ENCODE results near the gene RTF2.

The RTF2 gene

GRCh38 chr20:56427797-56428196 is 40.6 kb upstream of the RTF2 start:
- peaks cover 9% of the 10 kb centered on the region; the same call in 1 of the 2 replicates for H3K27me3 ChIP-seq (ENCODE audit: control insufficient read depth, insufficient read depth, low read length)
- H3K36me3 ChIP-seq (ENCODE audit: control insufficient read depth, insufficient read depth, low read length): no peaks in the 10 kb centered on the region
- H3K9me3 ChIP-seq (ENCODE audit: control insufficient read depth, insufficient read depth, low read length): no peaks in the 10 kb centered on the region
- no peak overlapping the region for H3K4me3 ChIP-seq (ENCODE audit: low read depth, low read length)
- no peaks in the 10 kb centered on the region for H3K4me1 ChIP-seq (ENCODE audit: control insufficient read depth, insufficient read depth, low read length)
- no peak overlapping the region for H3K9ac ChIP-seq (ENCODE audit: low read depth, low read length)
- no peak overlapping the region for H3K27ac ChIP-seq (ENCODE audit: low read depth, low read length)

- Histone ChIP-seq H3K27ac (ENCODE audit: low read depth, low read length) (no peak overlapping the region), H3K27me3 (ENCODE audit: control insufficient read depth, insufficient read depth, low read length) (0 out of 2 replicates have a peak, but pooled peaks cover 5% of the 10 kb centered on the region), H3K4me1 (ENCODE audit: control insufficient read depth, insufficient read depth, low read length) (no peaks in the 10 kb centered on the region)
These were observed 40.0 kb upstream of the RTF2 start for GRCh38 chr20:56428410-56428809.

GRCh38 chr20:56428881-56429280 is 39.5 kb upstream of the RTF2 start:
- Histone ChIP-seq H3K27ac (ENCODE audit: low read depth, low read length) (no peak overlapping the region), H3K27me3 (ENCODE audit: control insufficient read depth, insufficient read depth, low read length) (0 out of 2 replicates have a peak, but pooled peaks cover 5% of the 10 kb centered on the region), H3K4me1 (ENCODE audit: control insufficient read depth, insufficient read depth, low read length) (no peaks in the 10 kb centered on the region), H3K9me3 (ENCODE audit: control insufficient read depth, insufficient read depth, low read length) (no peaks in the 10 kb centered on the region), H3K36me3 (ENCODE audit: control insufficient read depth, insufficient read depth, low read length) (no peaks in the 10 kb centered on the region), H3K4me3 (ENCODE audit: low read depth, low read length) (no peak overlapping the region), H3K9ac (ENCODE audit: low read depth, low read length) (no peak overlapping the region)

More at GRCh38 chr20:56428410-56428809, 40.0 kb upstream of the RTF2 start:
- Histone ChIP-seq H3K4me3 (ENCODE audit: low read depth, low read length) (no peak overlapping the region), H3K36me3 (ENCODE audit: control insufficient read depth, insufficient read depth, low read length) (no peaks in the 10 kb centered on the region), H3K9ac (ENCODE audit: low read depth, low read length) (no peak overlapping the region), H3K9me3 (ENCODE audit: control insufficient read depth, insufficient read depth, low read length) (no peaks in the 10 kb centered on the region)

DNA sequence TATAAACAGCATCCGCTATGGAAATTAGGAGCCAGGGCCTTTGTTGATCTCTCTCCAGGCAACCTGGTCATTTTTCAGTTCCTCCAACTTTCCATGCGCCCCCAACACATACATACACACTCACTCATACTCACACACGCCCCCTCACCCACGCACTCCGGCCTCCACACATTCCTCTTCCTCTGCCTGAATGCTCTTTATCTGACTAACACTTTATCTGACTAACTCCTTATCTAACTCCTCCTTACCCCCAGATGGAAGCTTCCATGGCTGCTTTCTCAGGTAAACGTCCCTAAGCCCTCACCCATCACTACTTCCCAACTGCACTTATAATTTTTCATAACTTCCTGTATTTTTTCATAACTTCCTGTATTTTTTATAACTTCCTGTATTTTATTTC is 38.9 kb upstream of the RTF2 start:
- no peak overlapping the region for H3K4me3 ChIP-seq (ENCODE audit: low read depth, low read length)
- no peak overlapping the region for H3K27ac ChIP-seq (ENCODE audit: low read depth, low read length)
- H3K36me3 ChIP-seq (ENCODE audit: control insufficient read depth, insufficient read depth, low read length): no peaks in the 10 kb centered on the region
- no peak overlapping the region for H3K9ac ChIP-seq (ENCODE audit: low read depth, low read length)
- 0 out of 2 replicates have a peak, but pooled peaks cover 5% of the 10 kb centered on the region for H3K27me3 ChIP-seq (ENCODE audit: control insufficient read depth, insufficient read depth, low read length)
- H3K4me1 ChIP-seq (ENCODE audit: control insufficient read depth, insufficient read depth, low read length): no peaks in the 10 kb centered on the region
- no peaks in the 10 kb centered on the region for H3K9me3 ChIP-seq (ENCODE audit: control insufficient read depth, insufficient read depth, low read length)

DNA sequence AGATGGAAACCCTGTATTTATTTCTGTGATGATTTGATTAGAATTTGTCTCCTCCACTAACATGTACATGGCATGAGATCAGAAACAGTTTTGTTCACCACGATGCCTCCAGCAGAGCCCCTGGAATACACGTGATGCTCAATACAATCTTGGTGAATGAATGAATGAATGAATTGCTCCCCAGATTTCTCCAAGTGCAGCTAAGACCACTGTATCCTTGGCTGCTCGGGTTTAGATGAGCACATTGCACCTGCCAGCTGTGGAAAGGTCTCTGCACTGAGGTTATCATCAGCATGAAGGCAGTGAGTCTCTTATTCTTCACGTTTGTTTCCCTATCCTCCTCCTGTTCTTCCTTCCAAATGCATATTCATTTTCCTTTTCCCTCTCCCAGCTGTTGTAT is 38.5 kb upstream of the RTF2 start:
- Histone ChIP-seq H3K27ac (ENCODE audit: low read depth, low read length) (no peak overlapping the region), H3K9me3 (ENCODE audit: control insufficient read depth, insufficient read depth, low read length) (no peaks in the 10 kb centered on the region), H3K4me3 (ENCODE audit: low read depth, low read length) (no peak overlapping the region), H3K9ac (ENCODE audit: low read depth, low read length) (no peak overlapping the region), H3K4me1 (ENCODE audit: control insufficient read depth, insufficient read depth, low read length) (no peaks in the 10 kb centered on the region), H3K27me3 (ENCODE audit: control insufficient read depth, insufficient read depth, low read length) (0 out of 2 replicates have a peak, but pooled peaks cover 2% of the 10 kb centered on the region), H3K36me3 (ENCODE audit: control insufficient read depth, insufficient read depth, low read length) (no peaks in the 10 kb centered on the region)

GRCh38 chr20:56430461-56430860 is 38.0 kb upstream of the RTF2 start:
- Histone ChIP-seq H3K9me3 (ENCODE audit: control insufficient read depth, insufficient read depth, low read length) (no peaks in the 10 kb centered on the region), H3K4me1 (ENCODE audit: control insufficient read depth, insufficient read depth, low read length) (no peaks in the 10 kb centered on the region), H3K9ac (ENCODE audit: low read depth, low read length) (no peak overlapping the region), H3K27ac (ENCODE audit: low read depth, low read length) (no peak overlapping the region), H3K4me3 (ENCODE audit: low read depth, low read length) (no peak overlapping the region), H3K36me3 (ENCODE audit: control insufficient read depth, insufficient read depth, low read length) (no peaks in the 10 kb centered on the region), H3K27me3 (ENCODE audit: control insufficient read depth, insufficient read depth, low read length) (no peaks in the 10 kb centered on the region)

DNA sequence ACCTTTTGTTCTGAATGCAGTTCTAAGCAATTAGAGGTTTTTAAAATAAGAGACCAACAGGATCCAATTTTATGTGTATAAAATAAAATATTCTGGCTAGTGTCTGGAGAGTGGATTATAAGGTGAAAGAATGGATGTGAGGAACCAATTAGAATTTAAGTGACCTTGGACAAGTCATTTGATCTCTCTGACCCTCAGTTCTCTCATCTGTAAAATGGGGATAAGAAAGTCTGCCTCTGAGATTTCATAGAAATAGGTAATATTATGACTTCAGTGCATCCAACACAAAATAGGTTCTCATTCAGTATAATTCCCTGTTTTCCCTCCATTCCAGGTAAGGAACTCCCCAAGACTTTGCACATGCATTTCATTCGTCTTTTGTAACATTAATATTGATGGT is 37.5 kb upstream of the RTF2 start:
- no peak overlapping the region for H3K4me3 ChIP-seq (ENCODE audit: low read depth, low read length)
- H3K9ac ChIP-seq (ENCODE audit: low read depth, low read length): no peak overlapping the region
- H3K36me3 ChIP-seq (ENCODE audit: control insufficient read depth, insufficient read depth, low read length): no peaks in the 10 kb centered on the region
- no peaks in the 10 kb centered on the region for H3K4me1 ChIP-seq (ENCODE audit: control insufficient read depth, insufficient read depth, low read length)
- no peak overlapping the region for H3K27ac ChIP-seq (ENCODE audit: low read depth, low read length)
- no peaks in the 10 kb centered on the region for H3K27me3 ChIP-seq (ENCODE audit: control insufficient read depth, insufficient read depth, low read length)
- no peaks in the 10 kb centered on the region for H3K9me3 ChIP-seq (ENCODE audit: control insufficient read depth, insufficient read depth, low read length)

- Histone ChIP-seq H3K9ac (ENCODE audit: low read depth, low read length) (no peak overlapping the region), H3K4me3 (ENCODE audit: low read depth, low read length) (no peak overlapping the region), H3K4me1 (ENCODE audit: control insufficient read depth, insufficient read depth, low read length) (no peaks in the 10 kb centered on the region), H3K9me3 (ENCODE audit: control insufficient read depth, insufficient read depth, low read length) (no peaks in the 10 kb centered on the region), H3K27me3 (ENCODE audit: control insufficient read depth, insufficient read depth, low read length) (no peaks in the 10 kb centered on the region), H3K27ac (ENCODE audit: low read depth, low read length) (no peak overlapping the region), H3K36me3 (ENCODE audit: control insufficient read depth, insufficient read depth, low read length) (no peaks in the 10 kb centered on the region)
These were observed 37.0 kb upstream of the RTF2 start for GRCh38 chr20:56431471-56431870.

DNA sequence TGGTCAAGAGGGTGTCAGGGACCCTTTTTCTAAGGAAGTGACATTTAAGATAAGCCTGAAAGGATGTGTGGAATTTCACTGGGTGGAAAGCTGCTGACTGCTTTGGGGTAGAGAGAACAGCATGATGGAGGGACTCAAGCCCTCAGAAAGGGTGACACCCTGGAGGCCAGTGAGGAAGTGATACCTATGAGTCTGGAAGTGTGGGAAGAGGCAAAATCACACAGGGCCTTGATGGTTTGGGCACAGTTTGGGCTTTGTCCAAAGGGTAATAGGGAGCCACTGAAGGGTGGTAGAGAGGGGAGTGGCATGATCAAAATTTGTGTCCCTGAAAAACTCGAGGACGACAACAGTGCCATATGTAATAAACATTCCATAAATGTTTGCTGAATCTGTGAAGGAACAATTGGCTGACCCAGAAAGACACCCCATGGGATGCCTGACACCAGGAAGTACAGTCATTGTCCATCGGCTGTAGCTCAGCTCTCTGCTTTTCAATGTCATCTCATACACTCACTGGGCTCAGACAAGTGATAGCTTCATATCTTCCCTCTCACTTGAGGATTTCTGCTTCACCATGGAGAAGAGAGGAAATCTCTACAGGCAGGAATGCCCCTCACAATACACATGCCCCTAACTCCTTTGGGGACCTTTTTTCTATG is 35.1 kb upstream of the RTF2 start:
- Histone ChIP-seq H3K27ac (ENCODE audit: low read depth, low read length) (no peak overlapping the region), H3K9me3 (ENCODE audit: control insufficient read depth, insufficient read depth, low read length) (no peaks in the 10 kb centered on the region), H3K36me3 (ENCODE audit: control insufficient read depth, insufficient read depth, low read length) (no peaks in the 10 kb centered on the region), H3K4me1 (ENCODE audit: control insufficient read depth, insufficient read depth, low read length) (no peaks in the 10 kb centered on the region), H3K9ac (ENCODE audit: low read depth, low read length) (no peak overlapping the region), H3K4me3 (ENCODE audit: low read depth, low read length) (no peak overlapping the region), H3K27me3 (ENCODE audit: control insufficient read depth, insufficient read depth, low read length) (no peaks in the 10 kb centered on the region)

GRCh38 chr20:56433880-56434255 is 34.6 kb upstream of the RTF2 start:
- H3K9ac ChIP-seq (ENCODE audit: low read depth, low read length): no peak overlapping the region
- H3K9me3 ChIP-seq (ENCODE audit: control insufficient read depth, insufficient read depth, low read length): no peaks in the 10 kb centered on the region
- H3K27me3 ChIP-seq (ENCODE audit: control insufficient read depth, insufficient read depth, low read length): no peaks in the 10 kb centered on the region
- no peak overlapping the region for H3K4me3 ChIP-seq (ENCODE audit: low read depth, low read length)
- H3K4me1 ChIP-seq (ENCODE audit: control insufficient read depth, insufficient read depth, low read length): no peaks in the 10 kb centered on the region
- no peak overlapping the region for H3K27ac ChIP-seq (ENCODE audit: low read depth, low read length)
- no peaks in the 10 kb centered on the region for H3K36me3 ChIP-seq (ENCODE audit: control insufficient read depth, insufficient read depth, low read length)

DNA sequence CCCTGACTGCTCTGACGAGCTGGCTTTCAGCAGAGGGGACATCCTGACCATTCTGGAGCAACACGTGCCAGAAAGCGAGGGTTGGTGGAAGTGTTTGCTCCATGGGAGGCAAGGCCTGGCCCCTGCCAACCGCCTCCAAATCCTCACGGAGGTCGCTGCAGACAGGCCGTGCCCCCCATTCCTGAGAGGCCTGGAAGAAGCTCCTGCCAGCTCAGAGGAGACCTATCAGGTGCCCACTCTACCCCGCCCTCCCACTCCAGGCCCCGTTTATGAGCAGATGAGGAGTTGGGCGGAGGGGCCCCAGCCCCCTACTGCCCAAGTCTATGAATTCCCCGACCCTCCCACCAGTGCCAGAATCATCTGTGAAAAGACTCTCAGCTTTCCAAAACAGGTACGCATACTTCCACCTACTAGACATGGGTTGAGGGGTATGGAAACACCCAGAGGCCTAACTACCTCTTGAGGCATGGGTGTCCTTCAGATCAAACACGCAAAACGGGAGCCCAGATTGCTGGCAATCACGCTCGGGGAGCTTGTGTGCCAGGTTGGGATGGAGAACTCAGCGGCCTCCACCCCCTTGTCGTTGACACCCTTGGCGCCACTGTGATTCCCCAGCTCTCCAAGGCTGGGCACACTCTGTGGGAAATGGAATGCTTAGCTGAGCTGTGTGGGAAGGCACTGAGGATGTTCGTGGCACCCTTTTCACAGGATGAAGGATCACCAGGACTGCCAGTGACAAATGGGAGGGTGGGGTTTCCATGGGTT is 31.0 kb upstream of the RTF2 start:
- Histone ChIP-seq H3K4me3 (ENCODE audit: low read depth, low read length) (no peak overlapping the region), H3K27me3 (ENCODE audit: control insufficient read depth, insufficient read depth, low read length) (no peaks in the 10 kb centered on the region), H3K9me3 (ENCODE audit: control insufficient read depth, insufficient read depth, low read length) (no peaks in the 10 kb centered on the region), H3K4me1 (ENCODE audit: control insufficient read depth, insufficient read depth, low read length) (no peaks in the 10 kb centered on the region), H3K27ac (ENCODE audit: low read depth, low read length) (no peak overlapping the region), H3K9ac (ENCODE audit: low read depth, low read length) (no peak overlapping the region), H3K36me3 (ENCODE audit: control insufficient read depth, insufficient read depth, low read length) (no peaks in the 10 kb centered on the region)

Data from HUES48 (cell line).